Activated T-helper 2 cell treated with anti-CD3 and anti-CD28 coated beads, Interferon-gamma antibody, Interleukin-2, Interleukin-4, amounts not matched to agents 10 μg/mL and 5 μg/mL and 100 μg/mL, durations not matched to agents 14 hours and 24 hours and 36 hours (primary cell): ENCODE measurements around the gene NPC1L1. TPM values are rescaled to one million over a fixed set of nuclear protein-coding genes. Genes with fewer than 3 reads are reported as not detected.

Experiments
- DNase-seq: peaks from one replicate; pipeline ENCODE4 v3.0.0; 2021; ENCODE audit warnings: low spot score
- H3K27ac Mint-ChIP-seq: one replicate; pipeline ENCODE4 v1.8.0; 2021; ENCODE audit warnings: mixed read lengths
- H3K27me3 Mint-ChIP-seq: one replicate; pipeline ENCODE4 v1.8.0; 2021; ENCODE audit warnings: low read depth, mixed read lengths
- H3K36me3 Mint-ChIP-seq: one replicate; pipeline ENCODE4 v1.8.0; 2021; ENCODE audit warnings: low read depth, mixed read lengths
- H3K4me1 Mint-ChIP-seq: one replicate; pipeline ENCODE4 v1.8.0; 2021; ENCODE audit warnings: low read depth, mixed read lengths
- H3K4me3 Mint-ChIP-seq: one replicate; pipeline ENCODE4 v1.8.0; 2021; ENCODE audit warnings: low read depth, mild to moderate bottlenecking, moderate library complexity, mixed read lengths
- H3K9me3 Mint-ChIP-seq: one replicate; pipeline ENCODE4 v1.8.0; 2021; ENCODE audit warnings: mixed read lengths
- intact Hi-C: fragments of 100-400 bp; cut with micrococcal nuclease; formaldehyde crosslinking; loops from one replicate; pipeline ENCODE4 v1.15.1; 2023
- total RNA-seq: library from RNA; stranded (reverse); gene quantifications from 2 replicates; pipeline ENCODE4 v1.2.3, GENCODE V29; 2022

NPC1L1 gene
- total RNA-seq, result not detected in 2 replicates

DNA sequence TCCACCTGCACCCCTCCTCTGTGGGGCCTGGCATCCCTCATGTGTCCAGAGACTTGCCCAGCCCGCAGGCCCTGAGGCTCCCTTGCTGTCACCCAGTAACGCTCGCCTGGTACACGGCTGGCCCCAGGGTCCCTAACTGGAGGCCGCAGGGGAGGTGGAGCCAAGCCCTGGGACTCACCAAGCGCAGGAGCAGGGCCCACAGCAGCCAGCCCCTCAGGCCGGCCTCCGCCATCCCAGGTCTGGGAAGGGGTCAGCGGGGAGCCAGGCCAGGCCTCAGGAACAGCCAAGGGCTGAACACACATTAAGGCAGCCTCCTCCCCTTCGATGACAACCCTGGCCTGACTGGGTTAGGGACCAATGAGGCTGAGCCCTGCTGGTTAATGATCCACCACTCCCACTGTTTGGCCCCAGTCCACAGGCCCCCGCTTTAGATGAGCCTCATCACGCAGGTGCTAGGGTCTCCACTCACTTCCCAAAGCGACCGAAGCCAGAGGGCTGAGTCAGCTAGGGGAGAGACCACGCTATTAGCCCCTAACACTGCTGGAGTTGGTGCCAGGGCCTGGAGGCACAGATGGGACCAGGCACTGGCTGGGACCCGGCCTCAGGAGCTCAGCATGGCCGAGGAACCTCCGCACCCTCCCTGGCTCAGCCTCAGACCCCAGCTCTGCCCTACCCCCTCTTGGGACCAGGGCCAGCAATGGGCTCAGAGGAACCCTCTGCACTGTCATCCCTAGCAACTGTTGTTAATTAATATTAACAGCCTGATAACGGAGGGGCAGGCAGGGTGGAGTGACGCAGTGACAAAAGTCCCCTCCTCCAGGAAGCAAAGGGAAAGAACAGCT, at the start of gene NPC1L1:
TSS of gene NPC1L1 (minus strand) at position 303 of the 842 bp plus-strand sequence. CDS start at position 232, 71 bp downstream.
- Mint-ChIP-seq H3K9me3 (no peaks in the 10 kb centered on the region), H3K4me3 (no peak within 1 kb of the TSS), H3K4me1 (no peaks in the 10 kb centered on the region), H3K27ac (no peak within 1 kb of the TSS), H3K36me3 (no peaks in the 10 kb centered on the region), H3K27me3 (no peaks in the 10 kb centered on the region)
- intact Hi-C loops, result no loop called here
- DNase-seq, result no peak

- Mint-ChIP-seq H3K36me3 (no peaks in the 10 kb centered on the region), H3K4me1 (peaks cover 10% of the 10 kb centered on the region), H3K27ac (no peak overlapping the region), H3K27me3 (peaks cover 12% of the 10 kb centered on the region), H3K9me3 (no peaks in the 10 kb centered on the region), H3K4me3 (no peak overlapping the region)
- DNase-seq, result no peak
- intact Hi-C loops, result no loop called here
These were observed 49.8 kb upstream of the NPC1L1 start for GRCh38 chr7:44590910-44591309.

DNA sequence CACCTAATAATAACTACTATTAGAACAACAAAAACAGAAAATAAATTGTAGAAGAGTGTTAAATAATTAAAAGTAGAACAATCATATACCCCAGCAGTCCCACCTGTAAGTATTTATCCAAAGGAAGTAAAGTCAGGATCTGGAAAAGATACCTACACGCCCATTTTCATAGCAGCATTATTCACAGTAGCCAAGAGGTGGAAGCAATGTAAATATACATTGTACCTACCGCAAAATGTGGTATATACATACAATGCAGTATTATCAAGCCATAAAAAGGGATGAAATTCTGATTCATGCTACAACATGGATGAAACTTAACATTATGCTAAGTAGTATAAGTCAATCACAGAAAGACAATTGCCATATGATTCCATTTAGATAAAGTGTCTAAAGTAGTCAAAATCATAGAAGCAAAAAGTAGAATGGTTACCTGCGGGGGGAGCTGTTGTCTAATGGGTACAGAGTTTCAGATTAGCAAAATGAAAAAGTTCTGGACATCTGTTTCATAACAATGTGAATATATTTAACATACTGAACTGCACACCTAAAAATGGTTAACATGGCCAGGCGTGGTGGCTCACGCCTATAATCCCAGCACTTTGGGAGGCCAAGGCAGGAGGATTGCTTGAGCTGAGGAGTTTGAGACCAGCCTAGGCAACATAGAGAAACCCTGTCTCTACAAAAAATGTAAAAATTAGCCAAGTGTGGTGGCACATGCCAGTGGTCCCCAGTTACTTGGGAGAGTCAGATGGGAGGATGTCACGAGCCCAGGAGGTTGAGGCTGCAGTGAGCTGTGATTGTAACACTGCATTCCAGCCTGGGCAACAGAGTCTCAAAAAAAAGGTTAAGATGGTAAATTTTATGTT, 46.9 kb upstream of the NPC1L1 start:
- no peak overlapping the region for H3K27ac Mint-ChIP-seq

DNA sequence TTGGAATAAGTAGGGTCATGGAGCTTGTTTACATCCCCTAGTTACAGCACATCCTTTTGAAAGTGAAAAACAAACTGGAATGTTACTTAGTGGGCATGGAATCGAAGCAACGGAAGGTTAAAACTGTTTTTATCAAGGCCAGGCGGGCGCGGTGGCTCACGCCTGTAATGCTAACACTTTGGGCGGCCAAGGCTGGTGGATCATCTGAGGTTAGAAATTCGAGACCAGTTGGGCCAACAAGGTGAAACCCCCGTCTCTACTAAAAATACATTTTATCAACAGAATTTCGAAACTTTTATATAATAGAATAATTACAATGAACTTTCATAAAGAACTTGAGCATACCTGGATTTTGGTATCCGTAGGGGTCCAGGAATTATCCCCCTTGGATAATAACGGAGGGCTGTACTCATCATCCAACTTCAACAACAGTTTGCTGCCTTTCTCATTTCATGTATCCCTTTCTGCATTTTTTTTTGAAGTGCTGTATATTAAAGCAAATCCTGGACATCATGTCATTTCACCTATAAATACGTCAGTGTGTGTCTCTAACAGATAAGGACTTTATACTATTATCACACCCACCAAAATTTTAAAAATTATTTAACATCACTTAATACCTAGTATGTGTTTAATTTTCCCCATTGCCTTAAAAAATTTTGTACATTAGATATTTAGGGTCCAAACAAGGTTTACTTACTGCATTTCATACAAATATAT, 42.2 kb upstream of the NPC1L1 start:
- Mint-ChIP-seq H3K4me1 (peaks cover 31% of the 10 kb centered on the region), H3K27ac (peak overlapping the region; percentile 93), H3K9me3 (no peaks in the 10 kb centered on the region), H3K27me3 (peaks cover 2% of the 10 kb centered on the region), H3K36me3 (peaks cover 26% of the 10 kb centered on the region), H3K4me3 (peak overlapping the region; percentile 88)
- no peak for DNase-seq
- intact Hi-C loops, result loop anchor here (2.0 to 10.0 kb wide), 3 partner anchors 55 to 529 kb away; partner anchors contain the start of gene TBRG4

More for the DNA sequence above, 46.9 kb upstream of the NPC1L1 start:
- DNase-seq, result peak; percentile 35
- H3K27me3 Mint-ChIP-seq, result peaks cover 3% of the 10 kb centered on the region
- H3K4me1 Mint-ChIP-seq, result peaks cover 12% of the 10 kb centered on the region
- H3K9me3 Mint-ChIP-seq, result no peaks in the 10 kb centered on the region
- H3K4me3 Mint-ChIP-seq, result no peak overlapping the region
- no peaks in the 10 kb centered on the region for H3K36me3 Mint-ChIP-seq
- intact Hi-C loops, result loop anchor here (1.0 to 10.0 kb wide), 2 partner anchors 260 to 397 kb away; partner anchors contain the start of gene H2AZ2

DNA sequence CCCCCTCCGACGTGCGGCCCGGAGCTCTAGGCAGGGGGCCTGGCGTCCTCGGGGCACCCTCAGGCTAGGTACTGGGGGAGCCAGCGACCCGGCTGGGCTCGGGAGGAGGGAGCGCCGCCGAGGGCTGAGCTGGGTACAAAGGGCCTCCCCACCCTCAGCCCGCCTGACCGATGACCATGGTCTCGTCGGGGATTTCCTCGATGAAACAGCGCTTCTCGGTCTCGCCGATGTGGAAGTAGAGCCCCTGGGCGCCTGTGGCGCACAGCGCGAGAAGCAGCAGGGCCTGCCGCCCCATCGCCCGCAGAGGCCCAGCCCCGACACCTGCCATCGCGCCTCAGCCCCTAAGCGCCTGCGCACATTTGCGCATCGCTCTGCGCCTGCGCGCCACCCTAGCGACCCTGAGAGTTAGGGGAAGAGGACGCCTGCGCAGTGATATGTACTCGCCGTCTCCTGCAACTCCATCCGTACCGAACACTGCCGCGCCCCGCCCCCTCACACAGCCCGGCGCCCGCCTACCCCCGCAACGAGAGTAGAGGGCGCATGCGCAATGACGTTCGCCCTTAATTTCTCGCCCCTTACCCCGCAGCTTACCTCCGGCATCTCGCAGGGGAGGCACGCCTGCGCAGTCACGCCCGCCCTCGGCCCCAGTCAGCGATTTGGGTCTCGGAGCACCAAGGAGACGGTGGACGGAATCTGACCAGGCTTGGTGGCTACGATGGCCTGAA, 40.9 kb upstream of the NPC1L1 start, which contains the start of gene TMED4:
TSS of gene TMED4 (minus strand) at position 353 of the 725 bp plus-strand sequence. CDS start at position 328, 25 bp downstream.
- peak; percentile 100 for DNase-seq
- H3K27me3 Mint-ChIP-seq, result peaks cover 2% of the 10 kb centered on the region

DNA sequence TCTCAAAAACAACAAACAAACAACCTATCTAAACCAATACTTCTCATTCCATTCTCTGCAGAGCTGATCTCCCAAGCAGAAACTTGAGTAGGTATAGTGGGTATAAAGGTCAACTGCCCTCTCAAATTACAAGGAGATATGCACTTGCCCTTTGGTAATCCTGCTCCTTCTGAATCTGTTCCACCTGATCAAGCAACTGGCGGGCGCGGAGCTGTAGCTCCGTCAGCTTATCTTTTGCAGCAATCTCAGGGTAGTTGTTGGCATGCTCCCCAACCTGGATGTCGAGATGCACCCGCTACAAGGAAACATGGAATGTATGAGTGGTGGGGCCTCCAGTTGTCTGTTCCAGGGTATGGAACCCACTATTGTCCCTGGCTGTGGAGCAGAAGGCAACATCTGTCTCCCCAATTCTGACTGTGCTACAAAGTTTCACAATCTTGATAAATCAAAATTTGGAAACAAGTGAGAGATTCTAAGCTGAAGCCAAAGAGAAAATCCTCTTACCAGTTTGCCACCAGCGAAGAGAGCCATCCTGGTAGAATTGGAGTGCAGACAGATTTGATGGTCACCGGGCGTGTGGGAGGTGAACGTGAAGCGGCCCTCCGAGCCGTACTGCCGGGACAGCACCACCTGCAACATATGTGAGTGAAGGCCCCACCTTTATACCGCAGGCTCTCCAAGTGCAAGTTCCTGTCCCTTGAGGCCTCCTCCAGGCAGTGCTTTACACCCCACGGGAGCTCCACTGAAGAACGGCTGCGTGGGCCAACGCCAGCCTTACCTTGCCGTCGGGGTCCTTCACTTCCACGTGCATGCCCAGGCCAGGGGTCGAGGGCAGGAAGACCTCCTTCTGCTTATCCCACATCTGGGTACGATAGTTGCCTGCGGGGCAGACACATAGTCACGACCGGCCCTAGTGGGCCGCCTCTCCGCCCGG, 40.1 kb upstream of the NPC1L1 start:
- DNase-seq, result peak; percentile 46
- Mint-ChIP-seq H3K36me3 (peaks cover 31% of the 10 kb centered on the region), H3K27ac (peak overlapping the region; percentile 93), H3K27me3 (peaks cover 2% of the 10 kb centered on the region), H3K9me3 (no peaks in the 10 kb centered on the region), H3K4me3 (peak overlapping the region; percentile 88), H3K4me1 (peaks cover 23% of the 10 kb centered on the region)
- intact Hi-C loops, result loop anchor here (1.0 to 10.0 kb wide), 3 partner anchors 323 to 531 kb away; partner anchors contain the start of gene TBRG4

More for the DNA sequence above, 40.9 kb upstream of the NPC1L1 start, which contains the start of gene TMED4:
- Mint-ChIP-seq H3K27ac (peak within 1 kb of the TSS; percentile 93), H3K4me1 (peaks cover 23% of the 10 kb centered on the region), H3K36me3 (peaks cover 29% of the 10 kb centered on the region), H3K9me3 (no peaks in the 10 kb centered on the region), H3K4me3 (peak within 1 kb of the TSS; percentile 88)
- intact Hi-C loops, result loop anchor here (1.0 to 10.0 kb wide), 9 partner anchors 24 to 530 kb away; partner anchors contain the start of genes H2AZ2, OGDH, PPIA and TBRG4

- H3K36me3 Mint-ChIP-seq, result peaks cover 73% of the 10 kb centered on the region
- peaks cover 40% of the 10 kb centered on the region for H3K4me1 Mint-ChIP-seq
- no peak for DNase-seq
- H3K9me3 Mint-ChIP-seq, result no peaks in the 10 kb centered on the region
- peak overlapping the region; percentile 28 for H3K4me3 Mint-ChIP-seq
- H3K27me3 Mint-ChIP-seq, result no peaks in the 10 kb centered on the region
- H3K27ac Mint-ChIP-seq, result no peak overlapping the region
- intact Hi-C loops, result no loop called here
These were observed 35.1 kb upstream of the NPC1L1 start for GRCh38 chr7:44576228-44576627.

- H3K4me1 Mint-ChIP-seq, result peaks cover 35% of the 10 kb centered on the region
- intact Hi-C loops, result no loop called here
- peaks cover 76% of the 10 kb centered on the region for H3K36me3 Mint-ChIP-seq
- DNase-seq, result no peak
- no peaks in the 10 kb centered on the region for H3K9me3 Mint-ChIP-seq
- no peaks in the 10 kb centered on the region for H3K27me3 Mint-ChIP-seq
- peak overlapping the region; percentile 78 for H3K27ac Mint-ChIP-seq
- peak overlapping the region; percentile 90 for H3K4me3 Mint-ChIP-seq
These were observed 33.9 kb upstream of the NPC1L1 start for GRCh38 chr7:44575054-44575453.

DNA sequence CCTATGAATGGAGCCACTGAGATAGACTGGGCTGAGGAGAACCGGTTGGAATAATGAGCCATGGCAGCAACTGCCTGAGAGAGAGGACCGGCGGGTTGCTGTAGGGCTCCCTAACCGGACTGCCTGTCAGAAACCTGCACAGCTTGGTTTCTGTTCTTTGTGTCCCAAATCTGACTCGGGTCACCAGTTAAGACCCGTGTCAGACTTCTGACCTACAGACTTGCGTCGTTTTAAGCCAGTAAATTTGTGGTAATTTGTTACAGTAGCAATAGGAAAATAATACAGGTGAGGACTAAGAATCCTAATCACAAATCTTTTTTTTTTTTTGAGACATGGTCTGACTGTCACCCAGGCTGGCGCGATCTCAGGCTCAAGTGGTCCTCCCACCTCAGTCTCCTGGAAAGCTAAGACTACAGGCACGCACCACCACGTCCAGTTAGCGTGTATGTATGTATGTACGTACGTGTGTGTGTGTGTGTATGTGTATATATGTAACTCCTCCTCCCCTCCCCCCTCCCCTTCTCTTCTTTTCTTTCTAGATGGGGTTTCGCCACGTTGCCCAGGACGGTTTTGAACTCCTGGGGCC, 33.2 kb upstream of the NPC1L1 start:
- Mint-ChIP-seq H3K9me3 (no peaks in the 10 kb centered on the region), H3K27ac (peak overlapping the region; percentile 85), H3K4me1 (peaks cover 29% of the 10 kb centered on the region), H3K27me3 (no peaks in the 10 kb centered on the region), H3K36me3 (peaks cover 76% of the 10 kb centered on the region), H3K4me3 (peak overlapping the region; percentile 90)
- intact Hi-C loops, result no loop called here
- DNase-seq, result no peak

GRCh38 chr7:44573464-44574286, 32.5 kb upstream of the NPC1L1 start, which contains the start of gene DDX56:
Gene DDX56, minus strand, starts transcription at chr7:44573908. Its CDS starts 13 bp downstream, at chr7:44573895.
- Mint-ChIP-seq H3K27ac (peak within 1 kb of the TSS; percentile 85), H3K27me3 (no peaks in the 10 kb centered on the region)
- intact Hi-C loops, result no loop called here

More at GRCh38 chr7:44573464-44574286, 32.5 kb upstream of the NPC1L1 start, which contains the start of gene DDX56:
- H3K9me3 Mint-ChIP-seq, result no peaks in the 10 kb centered on the region
- peaks cover 27% of the 10 kb centered on the region for H3K4me1 Mint-ChIP-seq
- peaks cover 77% of the 10 kb centered on the region for H3K36me3 Mint-ChIP-seq
- peak; percentile 91 for DNase-seq
- peak within 1 kb of the TSS; percentile 90 for H3K4me3 Mint-ChIP-seq
